HG02943 (cell line): ENCODE results near the gene POU2F3.

Experiments used
- ATAC-seq: cut with Tn5 transposase; IDR thresholded peaks from one replicate; pipeline ENCODE4 v1.9.1; 2021; ENCODE audit warnings: mild to moderate bottlenecking, low read depth, moderate library complexity; ENCODE audit not compliant: unreplicated experiment

POU2F3 gene

DNA sequence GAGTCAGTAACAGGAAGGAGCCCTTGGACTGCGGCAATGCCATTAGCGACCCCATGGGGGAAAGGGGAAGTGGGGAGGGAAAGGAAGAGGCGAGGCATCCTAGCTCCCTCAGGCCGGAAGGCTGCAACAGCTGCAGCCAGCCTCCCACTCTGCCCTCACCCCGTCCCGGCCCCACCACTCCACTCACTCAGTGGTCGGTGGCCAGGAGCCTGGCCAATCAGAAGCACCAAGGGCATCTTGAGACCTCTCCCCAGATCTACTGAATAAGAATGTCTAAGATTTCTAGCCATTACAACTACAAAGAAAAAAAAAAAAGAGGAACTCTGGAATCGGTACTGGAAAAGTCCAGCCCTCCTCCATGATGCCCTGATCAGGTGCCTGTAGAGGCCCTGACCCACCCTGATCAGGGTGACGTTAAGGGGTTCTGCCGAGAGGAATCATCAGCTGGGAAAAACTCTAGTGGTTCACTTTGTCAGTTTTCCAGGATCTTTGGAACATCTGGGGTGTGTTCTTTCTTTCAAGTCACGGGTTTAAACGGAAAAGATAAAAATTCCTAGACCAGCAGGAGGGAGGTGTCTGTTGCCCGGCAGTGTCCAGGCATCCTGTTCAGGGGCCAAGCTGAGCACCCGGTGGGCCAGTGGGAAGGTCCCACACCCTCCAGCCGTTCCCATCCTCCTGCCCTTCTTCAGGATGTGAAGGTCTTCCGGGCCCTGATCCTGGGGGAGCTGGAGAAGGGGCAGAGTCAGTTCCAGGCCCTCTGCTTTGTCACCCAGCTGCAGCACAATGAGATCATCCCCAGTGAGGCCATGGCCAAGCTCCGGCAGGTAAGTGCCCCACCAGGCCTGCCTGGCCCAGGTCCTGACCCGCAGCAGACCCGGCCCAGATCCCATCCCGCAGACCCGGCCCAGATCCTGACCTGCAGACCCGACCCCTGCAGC, 14.7 kb upstream of the POU2F3 start:
- ATAC-seq = no peak

DNA sequence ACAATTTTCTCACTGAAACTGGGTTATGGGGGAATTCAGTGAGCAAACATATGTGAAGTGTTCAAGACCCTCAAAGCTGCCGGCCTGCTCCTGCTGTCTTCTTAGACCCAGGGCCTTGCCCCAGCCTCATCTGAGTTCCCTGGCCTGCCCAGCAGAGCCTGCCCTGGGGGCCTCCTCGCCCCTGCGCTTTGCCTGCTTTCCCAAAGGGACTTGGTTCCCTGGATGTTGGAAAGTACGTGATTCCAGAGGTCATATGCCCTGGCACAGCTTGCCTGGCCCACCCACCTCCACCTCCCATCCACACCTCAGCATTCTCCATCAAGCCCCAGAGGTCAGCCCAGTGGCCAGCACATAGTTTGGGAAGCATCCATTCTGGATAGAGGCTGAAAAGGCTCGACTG, 13.7 kb upstream of the POU2F3 start:
- no peak for ATAC-seq

DNA sequence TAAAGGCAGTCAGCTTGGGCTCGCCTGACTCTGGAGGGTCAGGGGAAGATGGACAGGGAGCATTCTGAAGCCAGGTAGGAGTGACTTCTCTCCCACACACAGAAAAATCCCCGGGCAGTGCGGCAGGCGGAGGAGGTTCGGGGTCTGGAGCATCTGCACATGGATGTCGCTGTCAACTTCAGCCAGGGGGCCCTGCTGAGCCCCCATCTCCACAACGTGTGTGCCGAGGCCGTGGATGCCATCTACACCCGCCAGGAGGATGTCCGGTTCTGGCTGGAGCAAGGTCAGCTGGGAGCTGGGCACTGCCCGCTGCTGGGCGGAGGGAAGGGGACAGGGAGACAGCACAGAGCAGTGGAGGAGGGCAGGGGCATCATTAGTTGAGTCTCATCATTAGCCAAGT, 13.2 kb upstream of the POU2F3 start:
- no peak for ATAC-seq

DNA sequence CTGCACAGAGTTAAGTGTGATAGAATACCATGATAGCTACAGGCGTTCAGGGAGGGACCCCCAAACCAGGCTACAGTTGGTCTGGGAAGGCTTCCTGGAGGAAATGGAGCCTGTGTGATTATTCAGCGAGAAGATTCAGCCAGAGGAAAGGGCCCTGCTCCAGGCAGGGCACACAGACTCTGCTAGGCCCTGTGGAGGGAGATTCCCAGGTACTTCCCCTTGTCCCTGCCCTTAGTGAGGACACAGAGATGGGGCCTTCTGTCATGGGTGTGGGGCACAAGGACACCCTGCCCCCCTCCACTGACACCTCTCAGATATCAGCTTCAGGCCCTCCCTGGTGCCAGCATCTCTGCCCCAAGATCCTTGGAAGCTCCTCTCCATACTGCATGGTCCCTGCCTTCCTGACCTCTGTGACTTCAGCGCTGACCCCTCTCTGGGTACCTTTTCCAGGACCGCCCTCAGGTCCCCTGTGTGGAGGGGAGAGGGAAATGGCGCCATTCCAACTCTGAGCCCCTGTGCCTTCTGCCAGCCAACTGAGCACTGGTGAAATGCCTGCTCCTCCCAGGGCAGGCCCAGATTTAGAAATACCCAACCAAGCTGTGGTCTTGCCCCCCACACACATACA, 12.6 kb upstream of the POU2F3 start:
- no peak for ATAC-seq

DNA sequence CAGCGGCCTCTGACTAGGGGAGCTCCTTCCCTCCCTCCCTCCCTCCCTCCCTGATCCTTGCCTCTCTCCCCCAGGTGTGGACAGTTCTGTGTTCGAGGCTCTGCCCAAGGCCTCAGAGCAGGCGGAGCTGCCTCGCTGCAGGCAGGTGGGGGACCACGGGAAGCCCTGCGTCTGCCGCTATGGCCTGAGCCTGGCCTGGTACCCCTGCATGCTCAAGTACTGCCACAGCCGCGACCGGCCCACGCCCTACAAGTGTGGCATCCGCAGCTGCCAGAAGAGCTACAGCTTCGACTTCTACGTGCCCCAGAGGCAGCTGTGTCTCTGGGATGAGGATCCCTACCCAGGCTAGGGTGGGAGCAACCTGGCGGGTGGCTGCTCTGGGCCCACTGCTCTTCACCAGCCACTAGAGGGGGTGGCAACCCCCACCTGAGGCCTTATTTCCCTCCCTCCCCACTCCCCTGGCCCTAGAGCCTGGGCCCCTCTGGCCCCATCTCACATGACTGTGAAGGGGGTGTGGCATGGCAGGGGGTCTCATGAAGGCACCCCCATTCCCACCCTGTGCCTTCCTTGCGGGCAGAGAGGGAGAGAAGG, 11.1 kb upstream of the POU2F3 start:
- no peak for ATAC-seq

DNA sequence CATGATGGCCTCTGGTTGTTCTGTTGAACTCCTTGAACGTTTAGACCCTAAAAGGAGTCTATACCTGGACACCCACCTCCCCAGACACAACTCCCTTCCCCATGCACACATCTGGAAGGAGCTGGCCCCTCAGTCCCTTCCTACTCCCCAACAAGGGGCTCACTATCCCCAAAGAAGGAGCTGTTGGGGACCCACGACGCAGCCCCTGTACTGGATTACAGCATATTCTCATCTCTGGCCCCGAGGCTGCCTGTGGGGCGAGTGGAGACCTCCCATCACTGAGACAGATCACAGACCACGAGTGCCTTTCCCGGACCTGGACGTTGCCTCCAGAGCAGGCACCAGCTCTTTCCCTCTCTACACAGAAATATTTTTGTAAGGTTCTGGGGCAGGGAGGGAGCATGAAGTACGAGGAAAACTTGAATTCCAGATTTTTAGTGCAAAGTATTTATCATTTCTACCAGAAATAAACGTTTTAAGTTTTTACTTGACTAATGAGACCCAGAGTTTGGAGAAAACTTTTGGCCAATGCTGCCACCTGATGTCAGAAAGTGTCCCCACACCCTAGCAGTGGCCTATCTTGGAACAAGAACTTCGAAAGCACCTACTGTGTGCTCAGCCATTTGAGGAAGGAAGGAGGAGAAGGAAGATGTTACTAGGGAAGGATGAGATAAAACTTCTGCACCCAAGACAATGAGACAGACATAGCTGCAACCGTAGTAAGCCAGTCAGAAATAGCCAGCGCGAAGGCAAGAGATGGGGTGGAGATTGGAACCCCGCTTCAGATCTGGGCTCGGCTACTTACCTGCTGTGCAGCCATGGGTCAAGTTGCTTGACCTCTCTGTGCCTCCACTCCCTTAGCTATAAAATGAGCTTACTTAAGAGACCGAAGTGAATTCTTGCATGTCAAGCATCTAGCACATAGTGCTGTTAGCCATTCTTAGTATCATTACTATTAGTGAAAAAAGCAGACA, 10.2 kb upstream of the POU2F3 start:
- no peak for ATAC-seq

DNA sequence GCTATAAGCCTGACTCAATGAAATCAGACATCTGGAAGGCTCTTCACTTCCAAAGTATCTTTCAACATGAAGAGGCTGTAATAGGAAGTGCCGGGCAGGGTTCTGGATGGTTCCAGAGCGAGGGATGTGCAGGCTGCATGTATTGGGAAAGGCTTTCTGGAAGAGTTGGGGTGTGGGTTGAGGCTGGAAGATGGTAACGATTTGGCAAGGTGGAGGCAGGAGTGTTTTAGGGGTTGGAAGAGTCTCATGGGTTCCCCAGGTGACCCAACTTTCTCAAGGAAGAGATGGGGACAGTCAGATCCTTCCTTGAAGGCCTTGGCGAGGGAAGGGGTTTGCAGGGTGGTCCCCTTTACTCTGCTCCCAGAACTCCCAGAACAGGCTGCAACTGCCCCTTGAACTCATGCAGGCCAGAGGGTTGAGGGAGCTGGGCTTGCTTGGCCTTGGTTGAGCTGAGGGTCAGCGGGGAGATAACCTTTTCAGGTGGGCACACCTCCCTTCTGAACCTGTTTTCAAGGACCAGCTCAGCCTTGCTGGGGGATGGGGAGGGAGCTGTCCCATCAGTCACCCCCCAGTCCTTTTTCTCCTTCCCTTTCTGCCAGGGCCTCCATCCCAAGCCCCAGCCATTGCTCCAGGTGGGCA, 9.4 kb upstream of the POU2F3 start:
- no peak for ATAC-seq

DNA sequence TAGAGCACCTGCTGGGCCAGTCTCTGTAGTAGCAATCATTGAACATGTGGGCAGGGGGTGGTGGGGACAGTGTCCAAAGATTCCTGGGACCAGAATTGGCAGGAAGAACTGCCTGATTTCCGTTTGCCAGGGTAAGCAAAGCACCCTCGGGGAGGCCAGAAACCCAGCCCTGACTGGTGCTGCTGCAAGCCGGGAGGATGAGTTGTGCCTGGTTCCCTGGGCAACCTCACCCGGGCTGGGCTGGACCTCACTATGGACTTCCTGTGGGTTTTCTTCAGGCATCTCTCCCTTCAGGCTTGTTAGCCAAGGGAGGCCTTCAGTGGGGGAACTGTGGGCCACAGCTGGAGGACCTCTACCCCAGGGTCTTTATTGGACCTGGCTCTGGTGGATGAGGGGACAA, 8.0 kb upstream of the POU2F3 start:
- no peak for ATAC-seq

DNA sequence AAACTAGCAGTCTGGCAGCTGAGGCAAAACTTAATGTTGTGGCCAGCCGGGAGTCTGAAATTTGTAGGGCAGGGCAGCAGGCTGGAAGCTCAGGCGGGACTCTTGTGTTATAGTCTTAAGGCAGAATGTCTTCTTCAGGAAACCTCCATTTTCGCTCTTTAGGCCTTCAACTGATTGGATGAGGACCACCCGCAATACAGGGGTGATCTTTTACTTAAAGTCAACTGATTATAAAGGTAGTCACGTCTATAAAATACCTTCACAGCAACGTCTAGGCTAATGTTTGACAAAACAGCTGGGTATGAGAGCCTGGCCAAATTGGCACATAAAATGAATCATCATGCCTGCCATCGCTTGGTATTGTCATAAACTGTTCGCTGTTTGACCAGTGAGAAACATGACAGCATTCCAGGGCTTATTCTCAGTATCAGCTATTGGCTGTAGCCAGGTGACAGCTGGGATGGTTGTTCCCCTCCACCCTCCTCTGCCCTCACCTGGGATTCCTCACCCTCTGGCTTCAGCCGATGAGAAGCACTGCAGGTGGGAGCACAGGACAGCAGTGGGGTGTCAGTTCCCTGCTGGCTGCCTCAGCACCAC, 6.6 kb upstream of the POU2F3 start:
- no peak for ATAC-seq

DNA sequence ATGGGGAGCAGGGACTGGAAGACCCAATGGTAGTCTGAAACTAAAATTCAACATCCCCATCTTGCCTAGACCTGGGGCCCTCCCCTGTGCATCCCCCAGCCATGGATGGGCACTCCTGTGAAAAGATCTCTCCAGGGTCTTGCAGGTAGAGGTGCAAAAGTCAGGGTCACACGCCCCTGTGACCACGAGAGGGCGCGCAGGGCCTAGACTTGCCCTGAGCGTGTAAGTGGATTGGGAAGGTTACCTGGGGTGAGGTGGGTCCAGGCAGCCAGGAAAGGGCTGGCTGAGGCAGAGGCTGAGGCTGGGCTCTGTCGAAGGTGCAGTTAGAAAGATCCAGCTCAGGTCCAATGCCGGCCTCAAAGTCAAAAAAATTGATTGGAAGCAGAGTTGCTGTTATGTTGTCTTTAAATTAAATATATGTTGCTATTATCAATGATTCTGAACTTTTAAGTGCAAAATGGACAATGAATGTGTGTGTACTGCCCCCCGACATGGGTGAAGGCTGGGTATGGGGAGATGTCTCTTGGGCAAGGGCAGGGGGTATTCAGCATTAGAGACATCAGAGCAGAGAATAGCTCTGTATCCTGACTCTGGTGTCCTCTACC, 4.8 kb upstream of the POU2F3 start:
- no peak for ATAC-seq

DNA sequence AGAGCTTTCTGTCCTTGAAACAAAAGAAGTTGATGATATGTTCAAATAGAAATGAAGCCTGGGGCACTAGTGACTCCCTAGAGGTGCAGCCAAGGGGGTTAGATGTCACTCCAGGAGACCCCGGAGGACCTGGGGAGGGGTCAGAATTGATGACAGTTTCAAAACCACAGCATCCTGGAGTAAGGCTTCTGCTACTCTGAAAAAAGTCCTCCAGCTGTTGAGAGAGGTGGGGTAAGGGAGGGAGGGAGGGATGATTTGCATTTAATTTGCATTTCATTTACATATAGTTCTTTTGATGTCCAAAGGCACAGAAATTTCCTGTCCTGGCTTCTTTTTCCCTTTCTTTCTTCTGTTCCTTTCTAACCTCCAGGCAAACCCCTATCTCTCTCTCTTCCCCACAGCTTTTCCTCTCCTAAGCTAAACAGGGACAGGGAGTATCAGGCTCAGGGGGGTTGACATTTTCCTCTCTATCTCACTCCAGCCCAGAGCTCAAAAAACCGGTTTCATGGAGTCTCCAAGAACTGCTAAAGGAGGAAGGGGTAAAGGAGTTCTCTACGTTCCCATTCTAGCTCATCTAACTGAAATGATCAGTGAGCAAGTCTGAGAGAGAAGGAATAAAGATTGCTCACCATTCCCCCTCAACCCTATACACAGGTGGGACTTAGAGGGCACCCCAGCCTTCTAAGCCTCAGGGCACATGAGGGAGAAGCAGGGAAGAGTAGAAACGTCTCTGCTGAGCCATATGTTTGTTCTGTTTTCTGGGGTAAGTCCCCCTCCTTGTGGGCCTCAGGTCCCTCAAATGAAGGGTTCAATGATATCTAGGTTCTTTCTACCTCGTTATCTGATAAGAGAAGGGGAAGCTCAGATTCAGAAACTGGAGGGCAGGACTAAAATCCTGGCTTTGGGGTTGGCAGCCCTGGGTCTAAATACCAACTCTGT, 3.5 kb upstream of the POU2F3 start:
- ATAC-seq = no peak

DNA sequence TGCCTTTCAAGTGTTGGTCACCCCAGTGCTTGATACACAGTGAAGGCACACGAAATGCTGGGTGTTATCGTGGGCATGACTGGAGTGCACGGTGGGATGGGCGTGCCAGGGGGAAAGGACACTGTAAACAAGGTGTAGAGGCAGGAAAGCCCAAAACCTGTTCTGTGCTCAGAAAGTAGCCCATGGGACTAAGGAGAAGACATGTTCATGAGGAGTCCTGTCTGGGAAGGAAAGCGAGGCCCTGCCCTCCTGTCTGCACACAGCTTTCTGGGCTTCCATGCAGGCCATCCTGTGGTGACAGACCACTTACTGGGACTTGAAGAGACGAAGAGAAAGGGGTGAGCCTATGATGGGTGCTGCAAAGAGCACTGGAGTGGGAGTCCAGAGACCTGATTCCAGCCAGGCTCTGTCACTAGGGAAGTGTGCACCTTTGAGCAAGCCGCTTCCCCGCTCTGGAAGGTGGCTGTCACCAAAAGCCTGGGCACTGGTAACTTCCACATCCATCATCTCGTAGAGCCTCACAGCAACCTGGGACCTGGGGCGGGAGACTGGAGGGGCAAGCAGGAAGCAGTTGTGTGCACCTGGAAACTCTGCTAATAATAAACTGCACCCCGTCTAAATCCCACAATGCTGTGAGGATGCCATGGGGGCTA, 846 bp upstream of the POU2F3 start:
- no peak for ATAC-seq

DNA sequence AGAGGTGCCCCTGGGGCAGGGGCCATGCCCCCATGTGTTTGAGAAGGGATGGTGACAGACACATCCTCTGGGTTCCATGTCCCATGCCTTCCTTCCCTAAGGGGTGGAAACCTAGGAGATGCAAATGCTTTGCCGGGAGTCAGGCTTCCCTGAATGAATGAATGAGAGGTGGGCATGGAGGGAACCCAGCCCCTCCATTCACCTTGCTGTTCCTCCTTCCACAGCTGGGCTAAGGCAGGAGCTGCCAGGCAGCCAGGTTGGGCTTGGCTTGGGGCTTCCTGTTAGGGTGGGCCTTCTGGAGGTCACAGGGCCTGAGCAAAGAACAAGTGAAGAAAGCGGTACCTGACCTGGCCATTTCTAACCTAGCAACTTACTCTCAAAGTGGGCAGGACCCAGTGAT, 926 bp downstream of the POU2F3 start:
- ATAC-seq = no peak

DNA sequence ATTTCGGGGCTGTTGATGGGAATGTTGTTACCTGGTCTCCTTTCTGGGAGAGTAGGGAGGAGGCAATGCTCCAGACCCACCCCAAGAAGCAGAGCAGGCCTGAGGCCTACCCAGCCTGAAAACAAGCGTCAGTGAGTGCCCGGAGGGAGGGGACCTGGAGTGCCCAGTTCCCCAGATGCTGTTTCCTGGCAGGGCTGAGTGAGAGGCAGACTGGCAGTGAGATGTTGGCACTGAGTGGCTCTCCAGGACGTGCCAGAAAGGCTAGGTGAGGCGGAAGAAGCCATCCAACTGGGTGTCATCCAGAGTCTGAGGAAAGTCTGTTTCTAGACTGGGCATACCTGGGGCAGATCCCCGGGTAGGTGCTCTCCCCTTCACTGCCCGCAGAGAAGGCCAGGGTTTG, 1.3 kb downstream of the POU2F3 start:
- no peak for ATAC-seq

DNA sequence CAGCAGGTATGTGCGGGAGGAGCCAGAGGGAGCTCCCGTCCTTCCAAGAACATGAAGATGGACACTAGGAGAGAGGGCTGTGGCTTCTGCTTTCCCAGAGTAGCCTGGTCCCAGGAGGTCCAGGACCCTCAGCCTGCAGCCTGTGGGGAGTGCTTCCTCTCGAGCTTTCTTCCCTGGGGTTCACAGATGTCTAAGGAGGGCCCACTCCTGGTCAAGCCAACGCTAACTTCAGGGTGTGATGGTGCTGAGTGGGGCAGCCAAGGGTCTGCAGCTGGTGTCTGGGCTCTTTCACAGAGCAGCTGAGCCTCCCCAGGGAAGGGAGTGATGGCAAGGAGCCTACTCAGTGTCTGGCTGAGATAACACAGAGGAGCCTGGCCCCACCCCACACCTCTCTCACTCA, 3.3 kb downstream of the POU2F3 start:
- no peak for ATAC-seq

DNA sequence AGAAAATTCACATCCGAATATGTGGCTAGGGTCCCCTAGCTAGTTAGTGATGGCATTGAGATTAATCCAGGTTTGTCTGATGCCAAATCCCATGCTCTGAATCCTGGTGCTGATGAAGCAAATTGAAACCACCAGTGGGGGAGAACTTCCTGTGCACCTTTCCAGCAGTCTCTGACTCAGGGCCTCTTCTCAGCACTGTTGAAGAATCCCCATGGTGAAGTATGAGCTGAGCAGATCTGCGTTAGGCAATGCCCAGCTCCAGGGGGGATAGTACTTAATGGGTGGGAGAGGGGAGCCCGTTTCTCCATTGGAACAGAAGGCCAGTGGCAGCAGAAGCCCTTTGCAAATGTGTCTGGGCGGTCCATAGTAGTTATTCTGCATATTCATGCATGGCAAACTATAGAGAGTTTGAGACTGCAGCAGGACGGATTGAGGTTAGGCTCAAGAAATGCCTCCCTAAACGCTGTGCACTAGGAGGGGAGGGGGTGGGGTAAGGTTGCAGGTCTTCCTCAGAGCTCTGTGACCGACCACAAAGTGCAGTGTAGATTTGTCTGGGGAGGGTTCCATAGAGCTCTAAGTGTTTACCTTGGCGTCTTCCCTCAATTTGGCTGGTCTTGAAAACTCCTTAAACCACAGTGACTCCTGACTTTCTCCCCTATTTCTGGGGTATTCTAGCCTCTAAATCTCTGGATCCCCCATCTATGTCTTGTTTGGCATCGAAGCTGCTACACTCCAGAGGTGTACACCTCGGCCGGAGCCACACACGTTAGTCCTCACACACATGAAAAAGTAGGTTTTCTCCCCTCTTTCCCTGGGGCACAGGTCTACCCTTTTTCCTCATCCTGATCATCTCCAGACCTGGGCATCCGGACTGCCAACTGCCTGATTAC, 4.8 kb downstream of the POU2F3 start:
- no peak for ATAC-seq

DNA sequence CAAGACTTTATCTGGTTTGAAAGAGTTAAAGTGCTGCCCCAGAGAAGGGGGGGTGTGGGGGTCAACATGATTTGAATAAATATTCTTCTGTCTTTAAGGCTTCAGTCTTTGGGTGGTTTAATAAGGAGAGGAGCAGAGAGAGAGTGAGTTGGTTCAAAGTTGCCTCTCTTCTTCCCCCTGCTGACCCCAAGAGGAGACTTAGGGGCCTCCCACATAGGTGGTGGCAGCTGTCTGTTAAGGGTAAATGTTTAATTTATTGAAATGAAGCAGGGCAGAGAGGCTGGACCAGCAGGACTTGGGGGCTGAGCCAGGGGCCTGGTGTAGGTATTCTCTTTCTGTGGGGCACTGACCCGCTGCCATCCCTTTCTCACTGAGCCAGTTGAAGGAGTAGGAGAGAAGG, 5.5 kb downstream of the POU2F3 start:
- ATAC-seq = no peak
